Right forelimb (tissue), 1 donor: ENCODE measurements around the gene PDGFRB.

ENCODE experiments used
- DNase-seq: peaks from one replicate; pipeline ENCODE4 v3.0.0-alpha.2; 2018

PDGFRB gene

GRCh38 chr5:150181766-150182545, 26.3 kb upstream of the PDGFRB start:
- no peak for DNase-seq

- no peak for DNase-seq
Measured at GRCh38 chr5:150181027-150181426, 25.4 kb upstream of the PDGFRB start.

- peak; percentile 85 for DNase-seq
Measured at GRCh38 chr5:150180241-150181026, 24.8 kb upstream of the PDGFRB start.

- DNase-seq = no peak
Measured at GRCh38 chr5:150179019-150179620, 23.5 kb upstream of the PDGFRB start.

- DNase-seq = no peak
Measured at GRCh38 chr5:150178262-150178661, 22.6 kb upstream of the PDGFRB start.

- no peak for DNase-seq
Measured at GRCh38 chr5:150177721-150178120, 22.1 kb upstream of the PDGFRB start.

GRCh38 chr5:150176745-150177477, 21.3 kb upstream of the PDGFRB start:
- DNase-seq = no peak

GRCh38 chr5:150175536-150175935, 19.9 kb upstream of the PDGFRB start:
- no peak for DNase-seq

- DNase-seq = no peak
Measured at GRCh38 chr5:150175076-150175475, 19.4 kb upstream of the PDGFRB start.

GRCh38 chr5:150174285-150174684, 18.6 kb upstream of the PDGFRB start:
- no peak for DNase-seq

- no peak for DNase-seq
Measured at GRCh38 chr5:150173161-150173560, 17.5 kb upstream of the PDGFRB start.

- no peak for DNase-seq
Measured at GRCh38 chr5:150172556-150172955, 16.9 kb upstream of the PDGFRB start.

- DNase-seq = no peak
Measured at GRCh38 chr5:150172145-150172544, 16.5 kb upstream of the PDGFRB start.

GRCh38 chr5:150168864-150169263, 13.2 kb upstream of the PDGFRB start:
- no peak for DNase-seq

GRCh38 chr5:150167908-150168307, 12.3 kb upstream of the PDGFRB start:
- DNase-seq = no peak

- no peak for DNase-seq
Measured at GRCh38 chr5:150167512-150167850, 11.8 kb upstream of the PDGFRB start.

GRCh38 chr5:150166650-150167511, 11.2 kb upstream of the PDGFRB start, which contains the start of gene CDX1:
Gene CDX1, plus strand, starts transcription at chr5:150166778. Its CDS starts 99 bp downstream, at chr5:150166877.
- no peak for DNase-seq

- no peak for DNase-seq
Measured at GRCh38 chr5:150166037-150166649, 10.5 kb upstream of the PDGFRB start.

- DNase-seq = peak; percentile 67
Measured at GRCh38 chr5:150164211-150164980, 8.8 kb upstream of the PDGFRB start.

- DNase-seq = peak; percentile 88
Measured at GRCh38 chr5:150163547-150164059, 8.0 kb upstream of the PDGFRB start.

- no peak for DNase-seq
Measured at GRCh38 chr5:150163035-150163434, 7.4 kb upstream of the PDGFRB start.
